Stimulated activated CD8-positive, alpha-beta memory T cell treated with anti-CD3 and anti-CD28 coated beads, Interleukin-12 subunit alpha, Interleukin-12 subunit beta, amount 100 ng/mL, for 1 hour (primary cell): Measurements from ENCODE around the gene AKIRIN1.
"Not testable (repeated sequence)": the region's sequence is repeated elsewhere in the genome, so short reads cannot be mapped to it uniquely, and the experiment has no call there.

Experiments used
- DNase-seq: peaks from one replicate; pipeline ENCODE4 v3.0.0-alpha.2; 2020; ENCODE audit warnings: low read depth

Gene AKIRIN1

GRCh38 chr1:38997034-38997900 is 6.2 kb downstream of the AKIRIN1 start:
- DNase-seq: no peak

- no peak for DNase-seq
Measured at GRCh38 chr1:38997901-38998190, 6.8 kb downstream of the AKIRIN1 start.

GRCh38 chr1:39001516-39002421 is 10.7 kb downstream of the AKIRIN1 start:
- no peak for DNase-seq

GRCh38 chr1:39003281-39003680 is 12.2 kb downstream of the AKIRIN1 start:
- no peak for DNase-seq

- DNase-seq: no peak
Measured at GRCh38 chr1:39003794-39004193, 12.7 kb downstream of the AKIRIN1 start.

- no peak for DNase-seq
Measured at GRCh38 chr1:39006287-39006686, 15.2 kb downstream of the AKIRIN1 start.

GRCh38 chr1:39006726-39007645 is 15.9 kb downstream of the AKIRIN1 start:
- DNase-seq: no peak

GRCh38 chr1:39014956-39015355 is 23.9 kb downstream of the AKIRIN1 start:
- not testable (repeated sequence) for DNase-seq

- no peak for DNase-seq
Measured at GRCh38 chr1:39016604-39017171, 25.6 kb downstream of the AKIRIN1 start.

- DNase-seq: no peak
Measured at GRCh38 chr1:39017266-39017665, 26.2 kb downstream of the AKIRIN1 start.

GRCh38 chr1:39020494-39020893 is 29.4 kb downstream of the AKIRIN1 start:
- not testable (repeated sequence) for DNase-seq

GRCh38 chr1:39021426-39021825 is 30.4 kb downstream of the AKIRIN1 start:
- DNase-seq: no peak

GRCh38 chr1:39023140-39023539 is 32.1 kb downstream of the AKIRIN1 start:
- DNase-seq: no peak

- DNase-seq: peak; percentile 64
Measured at GRCh38 chr1:39026051-39026865, 35.2 kb downstream of the AKIRIN1 start, which contains the start of gene NDUFS5. TSS of gene NDUFS5 (plus strand) at chr1:39026350. CDS start at chr1:39028725, 2,375 bp downstream.

GRCh38 chr1:39026866-39027507 is 35.9 kb downstream of the AKIRIN1 start:
- no peak for DNase-seq

- DNase-seq: no peak
Measured at GRCh38 chr1:39034114-39034654, 43.1 kb downstream of the AKIRIN1 start.

- DNase-seq: no peak
Measured at GRCh38 chr1:39036678-39037077, 45.6 kb downstream of the AKIRIN1 start.

GRCh38 chr1:39043513-39043912 is 52.4 kb downstream of the AKIRIN1 start:
- DNase-seq: no peak

- DNase-seq: no peak
Measured at GRCh38 chr1:39044762-39045161, 53.7 kb downstream of the AKIRIN1 start.

GRCh38 chr1:39045231-39045630 is 54.2 kb downstream of the AKIRIN1 start:
- DNase-seq: no peak
